Activated naive CD4-positive, alpha-beta T cell treated with anti-CD3 and anti-CD28 coated beads, Interleukin-2, amount 50 U/mL, for 24 hours (primary cell): ENCODE data around the gene CEP57L1.
"Not testable (repeated sequence)": the region's sequence is repeated elsewhere in the genome, so short reads cannot be mapped to it uniquely, and the experiment has no call there.

Experiments used
- H3K27ac Mint-ChIP-seq: one replicate; pipeline ENCODE4 v1.8.0; 2021; ENCODE audit warnings: mild to moderate bottlenecking, mixed read lengths
- H3K27me3 Mint-ChIP-seq: one replicate; pipeline ENCODE4 v1.8.0; 2021; ENCODE audit warnings: mixed read lengths
- H3K36me3 Mint-ChIP-seq: one replicate; pipeline ENCODE4 v1.8.0; 2021; ENCODE audit warnings: mixed read lengths
- H3K4me1 Mint-ChIP-seq: one replicate; pipeline ENCODE4 v1.8.0; 2021; ENCODE audit warnings: mixed read lengths
- H3K4me3 Mint-ChIP-seq: one replicate; pipeline ENCODE4 v1.8.0; 2021; ENCODE audit warnings: mild to moderate bottlenecking, mixed read lengths
- H3K9me3 Mint-ChIP-seq: one replicate; pipeline ENCODE4 v1.8.0; 2021; ENCODE audit warnings: mixed read lengths

Gene CEP57L1

DNA sequence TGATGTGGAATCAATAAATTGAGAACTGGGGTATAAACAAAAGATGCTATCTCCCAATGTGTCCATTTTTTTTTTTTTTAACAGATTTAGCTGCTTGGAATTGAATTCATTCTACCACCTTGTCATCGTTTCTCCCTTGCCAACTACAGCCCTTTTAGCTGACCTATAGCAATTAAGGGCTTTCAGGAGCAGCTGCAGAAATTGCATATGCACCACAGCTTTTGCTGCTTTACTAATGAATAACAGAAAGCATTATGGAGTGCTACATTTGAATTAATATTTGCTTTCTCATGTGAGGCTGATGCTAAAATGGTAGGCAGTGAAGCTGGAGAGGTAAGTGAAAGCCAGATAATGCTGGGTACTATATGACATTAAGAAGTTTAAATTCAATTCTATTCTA is 6.3 kb upstream of the CEP57L1 start:
- no peaks in the 10 kb centered on the region for H3K27me3 Mint-ChIP-seq
- H3K9me3 Mint-ChIP-seq, result no peaks in the 10 kb centered on the region
- H3K4me3 Mint-ChIP-seq, result no peak overlapping the region
- H3K36me3 Mint-ChIP-seq, result peaks cover 5% of the 10 kb centered on the region
- H3K4me1 Mint-ChIP-seq, result peaks cover 52% of the 10 kb centered on the region
- no peak overlapping the region for H3K27ac Mint-ChIP-seq

DNA sequence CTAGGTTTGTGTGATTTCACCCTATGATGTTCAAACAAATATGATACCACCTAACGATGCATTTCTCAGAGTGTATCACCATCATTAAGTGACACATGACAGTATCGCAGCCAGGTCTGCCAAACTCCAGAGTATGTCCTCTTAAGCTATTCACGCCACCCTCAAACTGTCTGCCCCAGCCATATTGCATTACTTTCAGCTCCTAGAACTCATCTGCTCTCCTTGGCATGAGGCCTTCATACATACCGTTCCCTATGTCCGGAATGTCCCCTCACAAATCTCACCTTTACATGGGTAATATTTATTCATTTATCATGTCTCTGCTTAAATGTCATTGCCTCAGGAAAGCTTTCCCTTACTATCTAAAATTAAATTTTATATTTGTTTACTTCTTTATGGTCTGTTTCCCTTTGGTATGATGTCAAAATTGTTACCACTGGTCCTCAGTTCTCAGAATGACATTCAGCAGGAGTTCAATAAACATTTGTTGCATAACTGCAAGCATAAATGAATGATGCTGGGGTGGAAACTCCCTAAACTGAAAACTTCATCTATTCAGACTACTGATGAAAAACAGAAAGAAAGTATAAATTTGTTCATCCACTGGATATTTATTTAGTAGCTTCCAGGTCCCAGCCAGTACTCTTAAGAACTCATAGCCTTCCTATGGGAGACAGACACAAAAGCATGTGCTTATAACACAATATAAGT is 3.8 kb upstream of the CEP57L1 start:
- no peaks in the 10 kb centered on the region for H3K9me3 Mint-ChIP-seq
- H3K27me3 Mint-ChIP-seq, result no peaks in the 10 kb centered on the region
- H3K27ac Mint-ChIP-seq, result no peak overlapping the region
- H3K4me1 Mint-ChIP-seq, result peaks cover 62% of the 10 kb centered on the region
- peak overlapping the region; percentile 75 for H3K4me3 Mint-ChIP-seq
- peaks cover 3% of the 10 kb centered on the region for H3K36me3 Mint-ChIP-seq

DNA sequence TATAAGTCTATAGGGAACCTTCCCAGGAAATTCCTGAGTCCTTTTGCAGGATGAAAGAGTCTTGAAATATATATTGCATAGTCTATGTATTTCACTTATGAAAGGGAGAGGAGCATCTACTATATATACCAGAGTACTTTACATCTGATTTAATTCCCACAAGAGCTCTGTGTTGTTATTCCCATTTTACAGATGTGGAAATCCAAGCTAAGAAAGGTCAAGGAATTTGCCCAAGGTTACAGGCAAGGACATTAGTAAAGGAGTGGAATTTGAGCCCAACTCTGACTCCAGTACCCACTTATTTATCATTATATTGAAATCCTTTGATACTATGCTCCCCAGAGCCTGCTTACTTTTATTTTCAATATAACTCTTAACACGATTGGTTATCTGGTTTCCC is 3.2 kb upstream of the CEP57L1 start:
- peak overlapping the region; percentile 75 for H3K4me3 Mint-ChIP-seq
- H3K4me1 Mint-ChIP-seq, result peaks cover 65% of the 10 kb centered on the region
- H3K27me3 Mint-ChIP-seq, result no peaks in the 10 kb centered on the region
- peaks cover 3% of the 10 kb centered on the region for H3K36me3 Mint-ChIP-seq
- H3K9me3 Mint-ChIP-seq, result no peaks in the 10 kb centered on the region
- H3K27ac Mint-ChIP-seq, result no peak overlapping the region

DNA sequence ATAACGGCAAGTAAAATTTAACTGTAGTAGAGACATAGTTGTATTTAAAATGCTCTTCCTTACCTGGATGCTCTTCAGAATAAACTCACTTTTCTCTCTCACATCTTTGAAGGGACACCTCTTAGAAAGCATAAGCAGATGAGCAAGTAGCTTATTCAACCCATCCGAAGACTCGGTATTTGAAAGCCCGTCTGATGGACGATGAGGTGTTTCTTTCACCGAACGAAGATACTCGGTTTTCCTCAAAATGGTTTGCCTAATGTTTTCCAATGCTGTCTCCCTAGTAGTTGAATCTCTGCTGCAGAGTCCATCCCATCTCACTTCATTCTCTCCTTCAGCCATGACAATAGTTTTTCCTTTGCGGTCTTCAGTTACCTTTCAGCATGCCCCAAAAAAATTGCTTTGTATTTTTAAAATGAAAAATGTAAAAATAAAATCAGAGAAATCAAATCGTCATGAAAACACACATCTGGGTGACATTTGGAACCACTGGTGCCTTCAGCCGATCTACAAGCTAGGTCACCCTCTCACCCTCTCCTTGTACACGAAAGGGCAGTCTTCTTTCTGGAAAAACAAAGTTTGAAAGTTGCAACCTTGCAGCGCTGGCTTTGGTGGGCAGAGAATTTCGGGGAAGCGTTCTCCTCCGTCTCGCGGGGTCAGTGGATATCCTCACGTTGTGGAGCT is 1.4 kb upstream of the CEP57L1 start:
- H3K36me3 Mint-ChIP-seq, result peaks cover 1% of the 10 kb centered on the region
- peak overlapping the region; percentile 91 for H3K4me3 Mint-ChIP-seq
- H3K4me1 Mint-ChIP-seq, result peaks cover 59% of the 10 kb centered on the region
- peak overlapping the region; percentile 44 for H3K27ac Mint-ChIP-seq
- no peaks in the 10 kb centered on the region for H3K27me3 Mint-ChIP-seq
- no peaks in the 10 kb centered on the region for H3K9me3 Mint-ChIP-seq

DNA sequence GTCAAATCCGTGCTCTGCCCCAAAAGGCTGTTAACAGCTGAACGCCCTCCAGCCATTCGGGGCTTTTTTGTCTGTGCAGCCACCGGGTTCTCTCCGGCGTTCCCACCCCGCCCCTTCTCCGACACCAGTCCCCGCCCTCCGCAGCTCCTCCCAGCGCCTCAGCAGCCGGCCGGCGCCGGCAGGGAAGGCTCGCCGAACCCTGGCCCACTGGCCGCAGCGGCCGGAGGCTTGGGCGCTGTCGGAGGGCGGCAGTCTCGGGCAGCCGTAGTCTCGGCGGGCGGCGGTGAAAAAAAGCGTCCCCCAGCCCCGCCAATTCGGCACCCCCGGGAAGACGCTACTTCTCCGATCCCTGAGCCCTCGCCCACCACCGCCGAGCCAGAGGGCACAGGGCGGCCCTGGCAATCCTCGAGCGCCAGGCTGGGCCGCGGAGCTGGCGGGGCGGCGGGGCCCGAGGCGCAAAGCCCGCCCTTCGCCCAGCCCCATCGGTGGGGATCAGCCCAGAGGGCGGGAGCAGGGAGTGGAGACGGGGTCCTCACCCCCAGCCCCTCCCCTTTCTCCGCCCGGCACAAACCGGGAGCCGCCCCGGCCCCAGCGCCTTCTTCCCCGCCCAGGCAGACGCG is 781 bp upstream of the CEP57L1 start, which contains the start of gene SESN1:
SESN1 (minus strand) TSS at position 431 of the 620 bp plus-strand sequence. CDS start 773 bp downstream, outside the sequence.
- peak within 1 kb of the TSS; percentile 94 for H3K4me3 Mint-ChIP-seq
- H3K27ac Mint-ChIP-seq, result peak within 1 kb of the TSS; percentile 97
- no peaks in the 10 kb centered on the region for H3K9me3 Mint-ChIP-seq
- no peaks in the 10 kb centered on the region for H3K27me3 Mint-ChIP-seq
- peaks cover 4% of the 10 kb centered on the region for H3K36me3 Mint-ChIP-seq
- peaks cover 53% of the 10 kb centered on the region for H3K4me1 Mint-ChIP-seq

DNA sequence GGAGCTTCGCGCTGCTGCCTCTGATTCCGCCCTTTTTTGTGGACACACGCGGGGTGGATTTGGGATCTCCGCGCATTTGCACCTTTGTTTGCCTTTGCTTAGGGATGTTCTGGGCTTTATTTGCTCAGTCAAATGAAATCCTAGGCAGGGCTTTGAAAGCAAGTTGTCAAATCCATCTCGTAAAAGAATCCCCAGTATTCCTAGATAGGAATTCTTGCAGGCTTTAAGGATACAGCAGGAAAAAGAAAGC is 453 bp downstream of the CEP57L1 start:
- Mint-ChIP-seq H3K4me3 (peak overlapping the region; percentile 94), H3K9me3 (no peaks in the 10 kb centered on the region), H3K27me3 (no peaks in the 10 kb centered on the region), H3K36me3 (peaks cover 4% of the 10 kb centered on the region), H3K4me1 (peaks cover 43% of the 10 kb centered on the region), H3K27ac (peak overlapping the region; percentile 97)

DNA sequence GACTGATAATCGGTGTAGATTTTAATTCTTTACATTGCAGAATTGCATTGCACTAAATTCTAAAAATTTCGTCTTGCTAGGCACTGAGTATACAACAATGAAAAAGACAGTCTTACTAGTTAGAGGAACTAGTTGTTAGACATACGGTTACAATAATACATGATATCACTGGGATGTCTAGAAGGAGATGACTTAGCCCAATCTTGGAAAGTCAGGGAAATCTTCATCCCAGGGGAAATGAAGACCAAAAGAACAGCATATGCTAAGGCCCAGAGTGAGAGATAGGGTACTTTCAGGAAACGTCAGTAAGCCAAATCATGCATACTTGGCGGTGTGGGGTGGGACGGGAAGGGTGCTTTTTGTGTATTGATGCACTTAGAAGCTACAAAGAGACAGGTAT is 901 bp downstream of the CEP57L1 start:
- Mint-ChIP-seq H3K4me3 (peak overlapping the region; percentile 94), H3K4me1 (peaks cover 40% of the 10 kb centered on the region), H3K9me3 (no peaks in the 10 kb centered on the region), H3K27ac (no peak overlapping the region), H3K27me3 (no peaks in the 10 kb centered on the region), H3K36me3 (peaks cover 6% of the 10 kb centered on the region)

DNA sequence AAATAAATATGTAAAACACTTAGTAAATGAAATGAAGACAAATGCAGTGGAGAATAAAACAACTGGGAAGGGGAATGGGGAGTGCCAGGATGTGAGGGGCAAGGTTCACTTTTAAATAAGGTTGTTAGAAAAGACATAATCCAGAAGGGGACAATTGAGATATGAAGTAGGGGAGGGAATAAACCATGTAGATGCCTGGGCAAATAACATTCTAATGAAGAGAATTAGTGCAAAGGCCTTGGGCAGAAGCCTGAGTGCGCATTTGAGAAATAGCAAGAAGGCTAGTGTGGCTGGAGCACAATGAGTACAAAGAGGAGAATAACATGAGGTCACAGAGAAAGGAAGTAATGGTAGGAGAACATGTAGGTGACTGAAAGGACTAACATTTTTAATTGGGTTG is 2.4 kb downstream of the CEP57L1 start:
- H3K27me3 Mint-ChIP-seq, result no peaks in the 10 kb centered on the region
- no peak overlapping the region for H3K27ac Mint-ChIP-seq
- peaks cover 9% of the 10 kb centered on the region for H3K36me3 Mint-ChIP-seq
- no peak overlapping the region for H3K4me3 Mint-ChIP-seq
- peaks cover 26% of the 10 kb centered on the region for H3K4me1 Mint-ChIP-seq
- H3K9me3 Mint-ChIP-seq, result no peaks in the 10 kb centered on the region

DNA sequence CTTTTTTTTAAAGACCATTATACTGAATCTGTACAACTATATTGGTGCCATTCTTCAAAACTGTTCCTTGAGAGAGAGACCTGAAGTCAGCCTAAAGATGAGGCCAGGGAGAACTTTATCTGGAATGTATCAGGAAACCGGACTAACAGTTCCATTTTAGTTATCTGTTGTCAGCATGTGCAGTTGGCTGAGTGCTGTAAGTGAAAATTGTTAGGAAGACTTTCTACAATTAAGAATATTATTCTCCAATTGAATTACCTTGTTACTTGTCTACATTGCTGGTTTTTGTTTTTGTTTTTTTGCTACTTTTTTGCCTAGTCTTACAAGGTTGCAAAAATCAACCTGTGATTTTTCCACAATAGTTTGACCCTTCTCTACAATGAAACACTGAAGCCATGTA is 7.5 kb downstream of the CEP57L1 start:
- Mint-ChIP-seq H3K4me3 (no peak overlapping the region), H3K27me3 (no peaks in the 10 kb centered on the region), H3K4me1 (no peaks in the 10 kb centered on the region), H3K36me3 (peaks cover 9% of the 10 kb centered on the region), H3K27ac (no peak overlapping the region), H3K9me3 (no peaks in the 10 kb centered on the region)

DNA sequence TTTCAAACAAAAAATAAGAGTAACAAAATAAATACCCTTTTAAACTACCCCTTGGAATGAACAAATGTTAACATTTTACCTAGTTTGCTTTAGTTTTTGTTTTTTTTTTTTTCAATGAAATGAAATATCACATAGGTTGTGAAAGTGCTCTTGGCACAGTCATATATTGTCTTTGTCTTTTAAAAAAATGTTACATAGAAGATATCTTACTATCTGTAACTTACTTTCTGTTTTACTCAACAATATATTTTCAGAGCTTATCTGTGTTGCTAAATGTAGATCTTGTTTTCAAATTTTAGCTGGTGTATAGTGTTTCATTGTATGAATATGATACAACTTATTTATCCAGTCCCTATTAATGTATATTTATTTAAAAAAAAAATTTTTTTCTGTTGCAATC is 8.6 kb downstream of the CEP57L1 start:
- Mint-ChIP-seq H3K27ac (no peak overlapping the region), H3K27me3 (no peaks in the 10 kb centered on the region), H3K36me3 (peaks cover 7% of the 10 kb centered on the region), H3K4me1 (no peaks in the 10 kb centered on the region), H3K9me3 (no peaks in the 10 kb centered on the region), H3K4me3 (no peak overlapping the region)

DNA sequence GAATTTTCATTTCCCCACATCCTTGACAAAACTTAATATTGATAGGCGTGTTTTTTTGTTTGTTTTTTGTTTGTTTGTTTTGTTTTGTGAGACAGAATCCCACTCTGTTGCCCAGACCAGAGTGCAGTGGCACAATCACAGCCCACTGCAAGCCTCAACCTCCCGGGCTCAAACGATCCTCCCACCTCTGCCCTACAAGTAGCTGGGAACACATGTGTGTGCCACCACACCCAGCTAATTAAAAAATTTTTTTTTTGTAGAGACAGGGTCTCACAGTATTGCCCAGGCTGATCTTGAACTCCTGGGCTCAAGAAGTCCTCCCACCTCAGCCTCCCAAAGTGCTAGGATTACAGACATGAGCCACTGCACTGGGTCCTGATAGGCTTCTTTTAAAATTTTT is 9.2 kb downstream of the CEP57L1 start:
- H3K9me3 Mint-ChIP-seq, result no peaks in the 10 kb centered on the region
- no peaks in the 10 kb centered on the region for H3K4me1 Mint-ChIP-seq
- H3K36me3 Mint-ChIP-seq, result peaks cover 5% of the 10 kb centered on the region
- H3K27me3 Mint-ChIP-seq, result no peaks in the 10 kb centered on the region
- H3K4me3 Mint-ChIP-seq, result no peak overlapping the region
- no peak overlapping the region for H3K27ac Mint-ChIP-seq

DNA sequence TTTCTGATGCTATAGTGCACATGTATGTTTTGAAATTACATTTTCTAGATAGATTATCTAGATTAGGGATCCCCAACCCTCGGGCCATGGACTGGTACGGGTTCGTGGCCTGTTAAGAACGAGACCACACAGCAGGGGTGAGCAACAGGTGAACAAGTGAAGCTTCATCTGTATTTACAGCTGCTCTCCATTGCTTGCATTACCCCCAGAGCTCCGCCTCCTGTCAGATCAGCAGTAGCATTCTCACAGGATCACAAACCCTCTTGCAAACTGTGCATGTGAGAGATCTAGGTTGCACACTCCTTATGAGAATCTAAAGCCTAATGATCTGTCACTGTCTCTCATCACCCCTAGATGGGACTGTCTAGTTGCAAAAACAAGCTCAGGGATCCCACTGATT is 10.4 kb downstream of the CEP57L1 start:
- H3K27ac Mint-ChIP-seq, result no peak overlapping the region
- no peak overlapping the region for H3K4me3 Mint-ChIP-seq
- no peaks in the 10 kb centered on the region for H3K9me3 Mint-ChIP-seq
- H3K27me3 Mint-ChIP-seq, result no peaks in the 10 kb centered on the region
- H3K4me1 Mint-ChIP-seq, result no peaks in the 10 kb centered on the region
- peaks cover 10% of the 10 kb centered on the region for H3K36me3 Mint-ChIP-seq

DNA sequence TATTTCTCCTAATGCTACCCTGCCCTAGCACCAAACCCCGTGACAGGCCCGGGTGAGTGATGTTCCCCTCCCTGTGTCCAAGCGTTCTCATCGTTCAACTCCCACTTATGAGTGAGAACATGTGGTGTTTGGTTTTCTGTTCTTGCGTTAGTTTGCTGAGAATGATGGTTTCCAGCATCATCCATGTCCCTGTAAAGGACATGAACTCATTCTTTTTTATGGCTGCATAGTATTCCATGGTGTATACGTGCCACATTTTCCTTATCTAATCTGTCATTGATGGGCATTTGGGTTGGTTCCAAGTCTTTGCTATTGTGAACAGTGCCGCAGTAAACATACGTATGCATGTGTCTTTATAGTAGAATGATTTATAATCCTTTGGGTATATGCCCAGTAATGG is 14.4 kb downstream of the CEP57L1 start:
- H3K27me3 Mint-ChIP-seq, H3K4me1 Mint-ChIP-seq, H3K4me3 Mint-ChIP-seq, H3K27ac Mint-ChIP-seq, H3K9me3 Mint-ChIP-seq: not testable (repeated sequence)
- H3K36me3 Mint-ChIP-seq, result peaks cover 16% of the 10 kb centered on the region

DNA sequence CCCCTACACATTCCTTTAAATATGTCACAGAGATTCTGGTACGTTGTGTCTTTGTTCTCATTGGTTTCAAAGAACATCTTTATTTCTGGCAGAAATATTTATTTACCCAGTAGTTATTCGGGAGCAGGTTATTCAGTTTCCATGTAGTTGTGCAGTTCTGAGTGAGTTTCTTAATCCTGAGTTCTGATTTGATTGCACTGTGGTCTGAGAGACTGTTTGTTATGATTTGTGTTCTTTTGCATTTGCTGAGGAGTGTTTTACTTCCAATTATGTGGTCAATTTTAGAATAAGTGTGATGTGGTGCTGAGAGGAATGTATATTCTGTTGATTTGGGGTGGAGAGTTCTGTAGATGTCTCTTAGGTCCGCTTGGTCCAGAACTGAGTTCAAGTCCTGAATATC is 17.4 kb downstream of the CEP57L1 start:
- H3K4me3 Mint-ChIP-seq, H3K27ac Mint-ChIP-seq, H3K9me3 Mint-ChIP-seq, H3K27me3 Mint-ChIP-seq, H3K4me1 Mint-ChIP-seq: not testable (repeated sequence)
- H3K36me3 Mint-ChIP-seq, result peaks cover 16% of the 10 kb centered on the region

DNA sequence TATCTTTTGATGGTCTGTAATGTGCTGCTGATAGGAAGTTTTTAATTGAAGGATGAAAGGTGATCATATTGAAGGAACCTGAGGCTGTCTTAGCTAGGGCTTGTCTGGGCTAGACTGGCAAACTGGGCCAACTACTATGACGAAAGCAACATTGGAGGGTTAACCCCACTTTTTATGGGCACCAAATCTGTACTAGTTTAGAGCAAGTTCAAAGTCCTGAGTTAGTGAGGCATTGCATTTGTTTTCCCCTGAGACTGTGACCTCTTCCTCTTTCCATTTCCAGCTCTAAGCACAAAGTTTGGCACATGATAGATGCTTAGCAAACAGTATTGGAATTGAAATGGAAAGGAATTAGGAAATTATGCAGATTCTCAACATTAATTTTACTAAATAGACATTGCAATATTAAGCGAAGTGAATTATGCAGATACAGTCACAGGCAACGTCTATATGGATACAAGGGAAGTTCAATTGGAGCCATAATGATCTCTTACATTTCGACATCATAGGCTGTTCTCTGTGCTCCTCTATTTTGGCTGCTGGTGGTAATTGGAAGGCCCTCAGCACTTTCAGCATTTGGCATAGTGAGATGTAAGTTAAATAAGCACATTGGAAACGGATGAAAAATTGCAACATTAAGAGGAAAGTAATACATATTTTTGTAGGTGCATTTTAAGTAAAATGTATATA is 22.2 kb downstream of the CEP57L1 start:
- Mint-ChIP-seq H3K4me3 (no peak overlapping the region), H3K4me1 (peaks cover 18% of the 10 kb centered on the region), H3K27ac (no peak overlapping the region), H3K36me3 (no peaks in the 10 kb centered on the region), H3K9me3 (no peaks in the 10 kb centered on the region), H3K27me3 (no peaks in the 10 kb centered on the region)

DNA sequence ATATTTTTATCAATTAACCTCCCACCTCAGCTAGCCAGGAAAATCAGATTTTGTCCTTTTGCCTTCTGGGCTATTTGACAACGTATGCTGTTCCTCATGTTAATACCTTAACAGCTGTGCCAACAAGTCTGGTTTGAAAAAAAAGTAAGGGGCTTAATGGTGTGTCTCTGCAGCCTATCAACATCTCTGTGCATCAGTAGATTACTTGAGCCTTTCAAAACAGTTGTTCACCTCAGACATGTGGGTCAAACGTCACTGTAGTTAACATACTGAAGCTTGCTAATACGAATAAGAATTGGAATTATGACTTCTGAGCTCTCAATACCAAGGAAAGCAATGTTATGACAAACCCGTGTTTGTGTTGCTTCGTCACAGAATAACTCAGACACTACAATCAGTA is 23.0 kb downstream of the CEP57L1 start:
- Mint-ChIP-seq H3K9me3 (no peaks in the 10 kb centered on the region), H3K36me3 (no peaks in the 10 kb centered on the region), H3K4me1 (peaks cover 18% of the 10 kb centered on the region), H3K27me3 (no peaks in the 10 kb centered on the region), H3K4me3 (no peak overlapping the region), H3K27ac (no peak overlapping the region)
